Duodenal mucosa (tissue), 2 donors: ENCODE measurements around the gene BACH2.

Experiments
- H3K27ac ChIP-seq: one replicate; pipeline ENCODE4 v1.7.0; 2013; ENCODE audit warnings: low read depth, low read length
- H3K27me3 ChIP-seq, 2 donors: one replicate each; pipeline ENCODE4 v1.7.0; 2013; ENCODE audit warnings: low read length in 2 of 2, control low read depth in 1 of 2; ENCODE audit not compliant: insufficient read depth in 2 of 2, control insufficient read depth in 1 of 2
- H3K36me3 ChIP-seq, 2 donors: one replicate each; pipeline ENCODE4 v1.7.0; 2013; ENCODE audit warnings: low read length in 2 of 2, control low read depth in 1 of 2; ENCODE audit not compliant: insufficient read depth in 2 of 2, control insufficient read depth in 1 of 2
- H3K4me1 ChIP-seq, 2 donors: one replicate each; pipeline ENCODE4 v1.7.0; 2013; ENCODE audit warnings: low read length in 2 of 2, control low read depth in 1 of 2; ENCODE audit not compliant: insufficient read depth in 2 of 2, control insufficient read depth in 1 of 2
- H3K4me3 ChIP-seq, 2 donors: one replicate each; pipeline ENCODE4 v1.7.0; 2013; ENCODE audit warnings: low read length in 2 of 2, low read depth in 1 of 2
- H3K9ac ChIP-seq, 2 donors: one replicate each; pipeline ENCODE4 v1.7.0; 2013; ENCODE audit warnings: low read length in 2 of 2, low read depth in 1 of 2
- H3K9me3 ChIP-seq, 2 donors: one replicate each; pipeline ENCODE4 v1.7.0; 2013; ENCODE audit warnings: low read length in 2 of 2, control low read depth in 1 of 2; ENCODE audit not compliant: control insufficient read depth in 1 of 2

BACH2 gene

GRCh38 chr6:90093558-90094073 is 203.0 kb downstream of the BACH2 start:
- H3K9me3 ChIP-seq, result no peaks in the 10 kb centered on the region
- no peaks in the 10 kb centered on the region for H3K4me1 ChIP-seq
- peaks cover 0 to 2% of the 10 kb centered on the region in 2 donors for H3K27me3 ChIP-seq
- no peak overlapping the region for H3K9ac ChIP-seq
- H3K36me3 ChIP-seq, result no peaks in the 10 kb centered on the region
- H3K27ac ChIP-seq, result no peak overlapping the region
- H3K4me3 ChIP-seq, result no peak overlapping the region

GRCh38 chr6:90090866-90091265 is 205.8 kb downstream of the BACH2 start:
- Histone ChIP-seq H3K4me1 (no peaks in the 10 kb centered on the region), H3K4me3 (no peak overlapping the region), H3K27ac (no peak overlapping the region), H3K9me3 (no peaks in the 10 kb centered on the region), H3K36me3 (no peaks in the 10 kb centered on the region), H3K9ac (no peak overlapping the region), H3K27me3 (no peaks in the 10 kb centered on the region)

GRCh38 chr6:90088009-90088408 is 208.6 kb downstream of the BACH2 start:
- no peak overlapping the region for H3K4me3 ChIP-seq
- H3K9me3 ChIP-seq, result no peaks in the 10 kb centered on the region
- no peaks in the 10 kb centered on the region for H3K4me1 ChIP-seq
- no peaks in the 10 kb centered on the region for H3K36me3 ChIP-seq
- H3K27ac ChIP-seq, result no peak overlapping the region
- H3K9ac ChIP-seq, result no peak overlapping the region
- H3K27me3 ChIP-seq, result no peaks in the 10 kb centered on the region

GRCh38 chr6:90087106-90087833 is 209.4 kb downstream of the BACH2 start:
- Histone ChIP-seq H3K4me1 (no peaks in the 10 kb centered on the region), H3K27me3 (no peaks in the 10 kb centered on the region), H3K36me3 (no peaks in the 10 kb centered on the region), H3K4me3 (no peak overlapping the region), H3K9ac (no peak overlapping the region), H3K27ac (no peak overlapping the region), H3K9me3 (no peaks in the 10 kb centered on the region)

DNA sequence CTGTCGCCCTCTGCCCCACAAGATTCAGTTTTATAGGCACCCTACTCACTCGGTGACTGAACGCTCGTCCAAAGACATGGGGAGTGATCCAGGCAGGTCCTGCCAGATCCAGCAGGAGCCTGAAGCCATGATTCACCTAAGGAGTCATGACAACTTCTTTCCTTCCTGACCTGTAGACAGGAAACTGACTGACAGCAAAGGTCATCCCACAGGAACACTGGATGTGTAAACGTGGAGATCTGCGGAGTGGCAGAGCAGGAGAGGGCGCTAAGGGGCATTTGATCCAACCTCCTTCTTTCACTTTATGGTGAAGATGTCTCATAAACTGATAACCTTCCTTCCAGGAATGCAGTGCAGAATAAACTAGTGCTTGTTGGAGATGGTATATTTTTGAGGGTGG is 210.1 kb downstream of the BACH2 start:
- Histone ChIP-seq H3K4me1 (no peaks in the 10 kb centered on the region), H3K4me3 (no peak overlapping the region), H3K36me3 (no peaks in the 10 kb centered on the region), H3K27ac (no peak overlapping the region), H3K27me3 (no peaks in the 10 kb centered on the region), H3K9ac (no peak overlapping the region), H3K9me3 (no peaks in the 10 kb centered on the region)

DNA sequence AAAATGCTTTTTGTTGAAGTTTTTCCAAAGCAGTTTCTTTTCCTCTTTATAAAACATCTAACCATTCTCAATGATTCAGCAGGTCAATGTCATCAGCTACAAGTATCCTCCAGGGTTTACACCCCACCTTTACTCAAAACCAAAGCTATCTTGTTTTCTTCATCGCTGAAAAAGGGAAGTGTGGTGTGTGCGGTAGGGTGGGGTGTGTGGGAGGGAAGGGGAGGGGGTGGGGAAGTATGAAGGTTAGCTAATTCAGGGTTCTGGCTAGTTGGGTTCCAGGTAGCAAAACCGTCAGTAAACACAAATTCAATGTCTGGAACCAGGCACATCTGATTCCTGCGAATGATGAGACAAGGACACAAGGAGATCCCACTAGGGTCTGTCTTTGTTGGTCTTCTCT is 212.8 kb downstream of the BACH2 start:
- H3K4me3 ChIP-seq, result no peak overlapping the region
- H3K27ac ChIP-seq, result no peak overlapping the region
- H3K36me3 ChIP-seq, result no peaks in the 10 kb centered on the region
- no peaks in the 10 kb centered on the region for H3K4me1 ChIP-seq
- H3K9ac ChIP-seq, result no peak overlapping the region
- H3K27me3 ChIP-seq, result no peaks in the 10 kb centered on the region
- no peaks in the 10 kb centered on the region for H3K9me3 ChIP-seq

DNA sequence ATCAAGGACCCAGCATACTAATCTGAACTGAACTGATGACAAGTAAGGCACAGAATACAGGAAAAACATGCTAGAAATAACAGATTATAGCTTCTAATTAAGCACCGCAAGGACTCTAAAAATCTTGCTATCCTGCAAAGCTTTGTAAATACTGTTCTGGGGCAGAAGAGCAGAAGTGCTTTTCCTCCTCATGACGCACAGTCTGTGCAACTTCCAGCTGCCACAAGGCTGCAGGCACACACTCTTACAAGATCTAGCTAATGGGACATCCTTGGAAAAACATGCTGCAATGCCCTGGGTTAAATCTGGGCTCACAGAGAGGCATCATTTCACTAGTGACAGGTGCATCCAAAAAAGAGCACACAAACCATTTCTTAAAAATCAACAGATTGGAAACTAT is 213.8 kb downstream of the BACH2 start:
- H3K4me3 ChIP-seq, result no peak overlapping the region
- H3K27me3 ChIP-seq, result no peaks in the 10 kb centered on the region
- no peaks in the 10 kb centered on the region for H3K36me3 ChIP-seq
- no peaks in the 10 kb centered on the region for H3K9me3 ChIP-seq
- no peaks in the 10 kb centered on the region for H3K4me1 ChIP-seq
- H3K27ac ChIP-seq, result no peak overlapping the region
- H3K9ac ChIP-seq, result no peak overlapping the region

GRCh38 chr6:90080876-90081481 is 215.7 kb downstream of the BACH2 start:
- Histone ChIP-seq H3K4me3 (peak overlapping the region in 1 of 2 donors; percentile 7), H3K36me3 (no peaks in the 10 kb centered on the region), H3K9me3 (no peaks in the 10 kb centered on the region), H3K4me1 (no peaks in the 10 kb centered on the region), H3K27me3 (no peaks in the 10 kb centered on the region), H3K27ac (no peak overlapping the region), H3K9ac (no peak overlapping the region)

DNA sequence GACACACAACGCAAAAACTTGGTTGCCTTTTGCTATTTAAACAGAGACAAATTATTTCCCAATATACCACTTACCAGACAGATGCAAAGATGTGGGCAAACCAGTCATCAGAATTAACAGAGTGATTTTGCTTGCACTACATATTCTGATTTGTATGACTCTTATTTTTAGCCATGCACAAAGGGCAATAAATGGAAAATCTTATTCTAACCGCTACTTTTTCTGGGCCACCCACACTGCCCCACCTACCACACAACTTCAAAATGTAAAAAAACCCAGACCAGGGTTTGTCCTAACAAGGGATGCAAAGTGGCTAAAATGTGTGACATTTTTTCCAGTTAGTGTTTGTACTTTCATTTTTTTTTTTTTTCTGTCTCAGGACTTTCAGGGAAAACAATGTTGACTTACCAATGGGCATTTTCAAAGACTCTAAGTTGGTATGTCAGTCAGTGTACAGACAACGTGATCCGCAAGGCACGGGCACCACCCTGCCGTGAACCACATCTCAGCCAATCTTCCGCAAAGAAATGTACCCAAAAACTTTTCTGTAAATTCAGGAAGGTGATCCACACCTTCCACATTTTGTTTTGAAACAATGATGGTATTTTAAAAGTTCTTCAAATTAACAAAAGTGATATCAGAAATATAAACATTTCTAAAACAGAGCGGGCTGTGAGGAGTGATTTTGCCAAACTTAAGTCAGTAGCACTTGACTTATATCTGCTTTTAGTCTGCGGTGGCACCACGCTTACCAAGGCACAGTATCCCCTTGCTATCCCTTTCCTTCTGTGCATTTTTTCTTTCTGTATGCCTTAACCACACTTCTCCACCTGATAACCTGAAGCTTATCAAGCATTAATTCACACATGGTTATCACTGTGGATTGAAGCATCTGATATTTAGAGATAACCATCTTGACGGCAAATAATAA is 216.8 kb downstream of the BACH2 start:
- Histone ChIP-seq H3K4me1 (no peaks in the 10 kb centered on the region), H3K27ac (no peak overlapping the region), H3K9me3 (no peaks in the 10 kb centered on the region), H3K9ac (no peak overlapping the region), H3K4me3 (no peak overlapping the region), H3K27me3 (no peaks in the 10 kb centered on the region), H3K36me3 (no peaks in the 10 kb centered on the region)
